Stimulated activated CD8-positive, alpha-beta memory T cell treated with anti-CD3 and anti-CD28 coated beads, Interleukin-12 subunit alpha, Interleukin-12 subunit beta, amount 100 ng/mL, for 24 hours (primary cell): ENCODE data around the gene RAB3D.
"Not testable (repeated sequence)": the region's sequence is repeated elsewhere in the genome, so short reads cannot be mapped to it uniquely, and the experiment has no call there.

ENCODE experiments used
- DNase-seq: peaks from one replicate; pipeline ENCODE4 v3.0.0-alpha.2; 2020; ENCODE audit errors: extremely low read depth

RAB3D gene

DNA sequence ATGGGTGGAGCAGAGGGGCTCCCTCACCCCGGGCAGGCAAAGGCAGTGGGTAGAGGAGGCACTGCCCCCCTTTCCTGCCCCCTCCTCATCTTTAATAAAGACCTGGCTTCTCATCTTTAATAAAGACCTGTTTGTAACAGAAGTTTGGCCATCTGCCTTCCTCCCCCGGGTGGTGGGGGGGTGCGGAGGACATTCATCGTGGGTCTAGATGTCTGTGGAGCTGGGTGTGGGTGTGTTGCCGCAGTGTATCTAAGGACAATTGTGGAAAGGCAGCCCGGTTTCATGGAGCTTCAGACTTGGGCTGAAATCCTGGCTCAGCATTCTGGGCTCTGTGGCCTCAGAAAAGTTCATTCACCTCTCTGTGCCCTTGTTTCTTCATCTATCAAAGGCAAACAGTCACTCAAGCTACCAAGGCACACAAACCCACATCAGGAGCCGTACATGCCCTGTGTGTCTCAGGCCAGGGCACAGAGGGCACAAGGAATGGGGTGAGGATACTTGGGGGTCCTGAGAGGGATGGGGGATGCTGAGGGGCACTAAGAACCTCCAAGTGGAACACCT is 26.2 kb upstream of the RAB3D start:
- DNase-seq = no peak

- DNase-seq = no peak
These were observed 25.5 kb upstream of the RAB3D start for GRCh38 chr19:11364935-11365334.

- no peak for DNase-seq
These were observed 24.9 kb upstream of the RAB3D start for GRCh38 chr19:11364296-11364904.

DNA sequence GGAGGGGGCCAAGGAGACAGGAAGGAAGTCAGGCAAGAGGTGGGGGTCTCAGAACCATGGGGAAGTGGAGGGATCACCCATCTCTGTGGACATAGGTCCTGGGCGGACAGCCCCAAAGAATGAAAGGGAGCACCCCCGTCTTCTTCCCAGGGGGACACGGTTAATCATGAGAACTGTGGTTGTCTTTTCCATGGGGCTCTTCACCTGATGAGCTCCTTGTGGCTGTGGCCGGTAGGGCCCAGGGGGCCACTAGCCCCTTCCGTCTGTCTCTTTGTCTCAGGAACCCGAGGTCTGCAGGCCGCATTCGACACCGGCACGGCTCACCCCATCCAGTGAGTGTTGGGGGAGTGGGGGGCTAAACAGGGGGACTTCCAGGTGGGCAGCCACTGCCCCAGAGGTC is 24.4 kb upstream of the RAB3D start:
- DNase-seq = no peak

DNA sequence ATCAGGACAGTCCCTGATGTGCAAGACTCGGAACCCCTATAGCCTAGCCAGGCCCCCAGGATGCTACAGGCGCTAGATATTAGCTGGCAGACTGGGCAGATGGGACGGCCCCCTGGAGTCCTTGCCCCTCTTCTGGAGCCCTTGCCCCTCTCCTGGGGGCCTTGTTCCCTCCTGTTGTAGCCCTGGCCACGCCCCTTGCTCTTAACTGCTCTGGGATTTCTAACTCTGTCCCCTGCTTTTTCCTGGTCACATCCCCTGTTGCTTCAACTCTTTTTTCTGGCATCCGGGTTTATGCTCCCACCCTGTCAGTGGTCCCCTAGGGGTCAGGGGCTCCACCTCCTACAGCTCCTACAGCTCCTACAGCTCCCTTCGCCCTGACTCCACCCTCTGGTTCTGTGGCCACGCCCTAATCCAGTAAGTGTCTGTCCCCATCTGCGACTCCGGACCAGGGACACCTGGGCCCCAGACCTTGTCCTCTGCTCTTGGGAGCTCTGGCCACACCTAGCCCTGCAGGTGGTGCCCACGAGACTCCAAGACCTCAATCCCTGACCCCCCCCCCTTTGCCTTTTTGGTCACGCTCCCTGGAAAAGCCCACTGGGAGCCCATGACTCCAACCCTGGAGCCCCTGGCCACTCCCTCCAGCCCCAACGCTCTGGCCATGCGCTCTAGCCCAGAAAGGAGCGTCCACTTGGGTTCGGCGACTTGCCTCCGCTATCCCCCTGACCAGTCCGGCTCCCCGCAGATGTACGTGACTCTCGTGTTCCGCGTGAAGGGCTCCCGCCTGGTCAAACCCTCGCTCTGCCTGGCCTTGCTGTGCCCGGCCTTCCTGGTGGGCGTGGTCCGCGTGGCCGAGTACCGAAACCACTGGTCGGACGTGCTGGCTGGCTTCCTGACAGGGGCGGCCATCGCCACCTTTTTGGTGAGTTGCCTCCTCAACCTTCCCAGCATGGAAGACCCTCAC is 22.6 kb upstream of the RAB3D start:
- no peak for DNase-seq

DNA sequence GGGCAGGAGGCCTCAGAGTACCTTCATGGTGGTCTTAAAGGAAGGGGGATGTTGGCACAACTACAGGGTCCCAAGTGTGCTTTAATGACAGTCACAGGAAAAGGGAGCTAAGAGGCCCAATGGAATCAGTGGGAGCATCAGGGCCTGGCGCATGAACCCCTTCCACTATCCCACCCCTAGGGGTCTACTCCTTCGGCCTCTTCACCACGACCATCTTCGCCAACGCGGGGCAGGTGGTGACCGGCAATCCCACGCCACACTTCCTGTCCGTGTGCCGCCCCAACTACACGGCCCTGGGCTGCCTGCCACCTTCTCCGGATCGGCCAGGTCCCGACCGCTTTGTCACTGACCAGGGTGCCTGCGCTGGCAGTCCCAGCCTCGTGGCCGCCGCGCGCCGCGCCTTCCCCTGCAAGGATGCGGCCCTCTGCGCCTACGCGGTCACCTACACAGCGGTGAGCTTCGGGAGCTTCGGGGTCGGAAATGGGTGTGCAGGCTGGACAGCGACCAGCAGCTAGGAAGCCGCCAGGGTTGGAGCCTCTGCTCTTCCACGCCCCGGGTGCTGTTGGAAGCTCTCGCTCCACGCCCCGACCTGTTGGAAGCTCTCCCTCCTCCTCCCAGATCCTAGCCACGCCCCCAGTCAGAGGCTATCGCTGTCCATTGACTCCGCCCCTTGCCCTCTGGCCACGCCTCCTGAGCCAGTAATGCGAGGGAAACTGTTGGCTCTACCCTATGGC is 21.7 kb upstream of the RAB3D start:
- no peak for DNase-seq

DNA sequence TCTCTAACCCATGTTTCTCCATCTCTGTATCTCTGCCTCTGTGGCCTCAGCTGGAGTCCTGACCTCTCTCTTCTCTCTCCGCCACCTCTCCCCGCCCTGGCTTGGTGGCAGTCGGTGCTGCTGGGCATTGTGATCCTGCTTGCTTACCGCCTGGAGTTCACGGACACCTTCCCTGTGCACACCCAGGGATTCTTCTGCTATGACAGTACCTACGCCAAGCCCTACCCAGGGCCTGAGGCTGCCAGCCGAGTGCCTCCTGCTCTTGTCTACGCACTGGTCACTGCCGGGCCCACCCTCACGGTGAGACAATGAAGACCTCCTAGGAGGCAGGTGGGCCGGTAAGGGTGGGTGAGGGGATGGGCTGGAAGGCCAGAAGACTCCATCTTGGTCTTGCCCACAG is 20.0 kb upstream of the RAB3D start:
- no peak for DNase-seq

- no peak for DNase-seq
These were observed 17.5 kb upstream of the RAB3D start for GRCh38 chr19:11356676-11357550.

- DNase-seq = no peak
These were observed 16.6 kb upstream of the RAB3D start for GRCh38 chr19:11356074-11356397.

- peak; percentile 58 for DNase-seq
These were observed 16.0 kb upstream of the RAB3D start, which contains the start of gene PLPPR2 for GRCh38 chr19:11355160-11356073. Gene PLPPR2, plus strand, starts transcription at chr19:11355432. Its CDS starts 2,242 bp downstream, at chr19:11357674.

- not testable (repeated sequence) for DNase-seq
These were observed 14.6 kb upstream of the RAB3D start for GRCh38 chr19:11354102-11354501.

GRCh38 chr19:11349171-11349570 is 9.7 kb upstream of the RAB3D start:
- no peak for DNase-seq

- DNase-seq = no peak
These were observed 8.1 kb upstream of the RAB3D start for GRCh38 chr19:11347546-11348039.

- peak; percentile 98 for DNase-seq
These were observed 6.9 kb upstream of the RAB3D start, which contains the start of the genes CCDC159 and TMEM205 for GRCh38 chr19:11346104-11346940. Gene CCDC159, plus strand, starts transcription at chr19:11346519. Its CDS starts 88 bp downstream, at chr19:11346607. Gene TMEM205, minus strand, starts transcription at chr19:11346268. Its CDS starts 649 bp downstream, at chr19:11345619.

DNA sequence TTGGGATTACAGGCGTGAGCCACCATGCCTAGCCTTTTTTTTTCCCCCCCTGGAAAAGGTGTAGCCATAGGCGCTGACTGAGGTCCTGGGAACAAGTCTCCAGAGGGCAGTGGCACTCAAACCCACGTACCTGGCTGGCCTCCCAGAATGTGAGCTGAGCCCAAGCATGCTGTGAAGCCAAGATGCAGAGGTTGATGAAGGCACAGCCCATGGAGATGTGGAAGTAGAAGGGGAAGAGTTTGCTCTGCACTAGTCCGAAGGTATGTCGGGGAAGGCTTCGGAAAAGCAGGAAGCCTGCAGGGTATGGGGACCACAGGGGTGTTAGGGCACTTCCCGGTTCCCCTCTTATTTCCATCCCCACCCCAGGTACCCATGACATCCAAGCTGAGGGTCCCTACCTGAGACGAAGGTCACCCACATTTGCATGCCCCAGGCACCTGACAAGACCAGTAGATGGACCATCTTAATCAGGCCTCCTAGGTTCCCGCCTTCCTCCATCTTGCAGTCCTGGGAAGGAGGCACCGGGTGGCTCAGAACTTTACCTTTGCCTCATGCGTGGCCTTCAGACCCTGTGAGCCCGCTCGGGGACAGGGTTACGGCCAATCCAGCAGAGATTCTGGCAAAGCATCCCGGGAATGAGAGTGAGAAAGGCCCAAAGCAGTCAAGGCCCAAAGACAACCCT is 5.8 kb upstream of the RAB3D start:
- no peak for DNase-seq

GRCh38 chr19:11342429-11342828 is 3.0 kb upstream of the RAB3D start:
- no peak for DNase-seq

DNA sequence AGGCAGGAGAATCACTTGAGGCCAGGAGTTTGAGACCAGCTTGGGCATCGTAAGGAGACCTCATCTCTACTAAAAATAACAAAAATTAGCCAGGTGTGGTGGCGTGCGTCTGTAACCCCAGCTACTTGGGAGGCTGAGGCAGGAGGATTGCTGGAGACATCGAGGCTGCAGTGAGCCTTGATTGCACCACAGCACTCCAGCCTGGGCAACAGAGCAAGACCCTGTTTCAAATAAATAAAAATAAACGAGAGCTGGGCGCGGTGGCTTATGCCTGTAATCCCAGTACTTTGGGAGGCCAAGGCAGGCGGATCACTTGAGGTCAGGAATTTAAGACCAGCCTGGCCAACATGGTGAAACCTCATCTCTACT is 626 bp upstream of the RAB3D start:
- not testable (repeated sequence) for DNase-seq

DNA sequence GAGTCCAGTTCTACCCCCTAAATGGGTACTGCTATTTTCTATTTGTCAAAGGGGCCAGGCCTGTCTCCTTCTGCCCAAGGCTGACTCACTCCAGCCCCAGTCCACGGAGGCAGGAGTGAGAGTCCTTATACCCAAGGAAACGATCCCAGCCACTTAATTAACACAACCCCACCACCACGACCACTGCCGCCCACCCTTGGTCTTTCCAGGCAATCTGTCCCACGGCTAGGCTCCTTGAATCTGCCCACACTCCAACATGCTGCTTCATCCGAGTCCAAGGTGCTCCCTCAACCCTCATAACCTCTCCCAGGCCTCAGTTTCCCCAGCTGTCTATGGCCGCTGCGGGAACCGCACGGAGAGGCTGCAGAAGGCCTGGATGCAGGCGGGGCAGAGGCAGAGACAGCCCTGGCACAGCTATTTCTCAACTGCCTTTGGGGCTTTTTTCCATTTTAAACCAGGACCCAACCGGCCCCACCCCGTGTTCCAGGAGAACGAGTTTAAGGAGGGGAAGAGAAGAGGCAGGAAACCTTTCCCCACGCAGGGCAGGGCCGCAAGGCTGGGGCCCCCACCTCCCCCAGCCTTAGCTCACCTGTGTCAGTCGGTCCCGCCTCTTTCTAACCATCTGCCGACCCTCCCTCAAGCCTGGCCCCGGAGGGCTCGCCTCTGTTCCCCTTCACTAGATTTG is 746 bp downstream of the RAB3D start:
- DNase-seq = no peak
